H1 (cell line): Measurements from ENCODE around the gene FBXW5.

Experiments used
- CBX8 ChIP-seq: fragments of 300-800, 300-1000 bp; sonication (generic); IDR thresholded peaks from 2 replicates; pipeline ENCODE4 v1.7.1; 2016; ENCODE audit warnings: low read depth, low read length, borderline replicate concordance
- CTCF ChIP-seq, 3 experiments: IDR thresholded peaks; 1 replicate in 2 of 3; 2 replicates in 1 of 3; pipeline versions ENCODE4 v1.5.1 to v1.6.1; 2011; ENCODE audit warnings: low read length in 3 of 3, mild to moderate bottlenecking in 3 of 3, inconsistent platforms in 2 of 3, low read depth in 1 of 3, moderate library complexity in 1 of 3; ENCODE audit not compliant: insufficient read depth in 1 of 3; ENCODE audit errors: control extremely low read depth in 1 of 3
- EZH2 ChIP-seq: fragments of 200-600 bp; sonication (generic); IDR thresholded peaks from 2 replicates; pipeline ENCODE4 v1.7.1; 2012; ENCODE audit warnings: low read depth, mild to moderate bottlenecking, moderate library complexity, low read length, inconsistent platforms; ENCODE audit not compliant: severe bottlenecking
- HDAC2 ChIP-seq, 2 experiments: fragments of 300-600 bp in 1 of 2; sonication (generic) in 1 of 2; IDR thresholded peaks; 2 replicates each; pipeline ENCODE4 v1.6.1; 2011 to 2012; ENCODE audit warnings: low read depth in 2 of 2, low read length in 2 of 2, mild to moderate bottlenecking in 2 of 2, moderate library complexity in 2 of 2, borderline replicate concordance in 1 of 2, inconsistent platforms in 1 of 2
- PHF8 ChIP-seq: fragments of 200-600 bp; sonication (generic); conservative IDR thresholded peaks from 2 replicates; pipeline ENCODE4 v1.7.1; 2012; ENCODE audit warnings: low read depth, mild to moderate bottlenecking, inconsistent platforms, low read length, moderate library complexity
- POLR2A ChIP-seq, 2 experiments: IDR thresholded peaks; 1 replicate in 1 of 2; 2 replicates in 1 of 2; pipeline ENCODE4 v1.6.1; 2011; ENCODE audit warnings: low read depth in 2 of 2, low read length in 2 of 2, mild to moderate bottlenecking in 2 of 2; ENCODE audit errors: control extremely low read depth in 1 of 2
- SIN3A ChIP-seq, 2 experiments: IDR thresholded peaks in 1 of 2; conservative IDR thresholded peaks in 1 of 2; 2 replicates each; pipeline ENCODE4 v1.6.1; 2011 to 2012; ENCODE audit warnings: low read length in 2 of 2, improper control_type of control experiment in 1 of 2, low read depth in 1 of 2, mild to moderate bottlenecking in 1 of 2

DNA sequence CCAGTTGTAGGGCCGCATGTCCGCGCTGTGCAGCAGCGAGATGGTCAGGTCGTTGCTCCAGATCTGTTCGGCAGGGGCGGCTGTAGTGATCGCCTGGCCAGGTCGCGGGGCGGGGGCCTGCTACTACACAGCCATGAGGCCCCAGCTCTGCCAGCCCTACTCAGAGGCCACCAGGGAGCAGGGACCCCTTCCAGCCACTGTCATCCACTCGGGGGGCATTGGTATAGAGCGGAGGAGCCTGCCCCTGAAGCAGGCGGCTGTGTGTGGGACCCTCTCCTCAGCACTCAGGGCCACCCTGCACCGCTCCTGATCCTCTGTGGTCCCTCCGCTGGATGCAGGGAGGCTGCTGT is 1.7 kb downstream of the FBXW5 start:
- TF ChIP-seq EZH2, result no peak
- TF ChIP-seq CTCF (IDR thresholded peaks at IDR 0.05; ENCODE audit: control extremely low read depth in 1 of 3, insufficient read depth in 1 of 3, low read depth in 1 of 3, low read length in 3 of 3), result no peak
- TF ChIP-seq SIN3A (conservative IDR thresholded peaks at IDR 0.05 in 1 of 2, IDR thresholded peaks at IDR 0.05 in 1 of 2; ENCODE audit: low read depth in 1 of 2, low read length in 2 of 2), result no peak
- no peak for TF ChIP-seq POLR2A (IDR thresholded peaks at IDR 0.05; ENCODE audit: control extremely low read depth in 1 of 2, low read depth in 2 of 2, low read length in 2 of 2)
- no peak for TF ChIP-seq CBX8
- no peak for TF ChIP-seq PHF8
- no peak for TF ChIP-seq HDAC2 (IDR thresholded peaks at IDR 0.05; ENCODE audit: borderline replicate concordance in 1 of 2, low read depth in 2 of 2, low read length in 2 of 2)
